Measurements from ENCODE around the gene PNRC2.

DNA sequence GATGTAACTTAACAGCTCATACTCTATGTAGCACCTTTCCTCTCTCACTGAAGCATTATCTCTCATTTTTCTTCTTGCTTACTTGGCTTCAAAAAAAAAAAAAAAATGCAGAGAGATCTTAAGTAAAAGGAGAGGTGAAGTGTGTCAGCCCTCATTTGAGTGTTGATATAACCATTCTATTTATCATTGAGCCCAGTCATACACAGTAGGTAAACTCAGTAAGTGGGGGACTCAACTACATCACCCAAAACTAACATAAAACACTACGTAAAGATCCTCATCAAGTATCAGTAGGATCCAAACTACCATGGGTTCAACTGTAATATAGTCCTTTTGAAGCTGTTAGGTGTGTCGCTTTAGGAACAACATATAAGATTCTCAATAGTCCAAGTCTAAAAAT, 8.2 kb downstream of the PNRC2 start:
- TF ChIP-seq, protein P1, sequence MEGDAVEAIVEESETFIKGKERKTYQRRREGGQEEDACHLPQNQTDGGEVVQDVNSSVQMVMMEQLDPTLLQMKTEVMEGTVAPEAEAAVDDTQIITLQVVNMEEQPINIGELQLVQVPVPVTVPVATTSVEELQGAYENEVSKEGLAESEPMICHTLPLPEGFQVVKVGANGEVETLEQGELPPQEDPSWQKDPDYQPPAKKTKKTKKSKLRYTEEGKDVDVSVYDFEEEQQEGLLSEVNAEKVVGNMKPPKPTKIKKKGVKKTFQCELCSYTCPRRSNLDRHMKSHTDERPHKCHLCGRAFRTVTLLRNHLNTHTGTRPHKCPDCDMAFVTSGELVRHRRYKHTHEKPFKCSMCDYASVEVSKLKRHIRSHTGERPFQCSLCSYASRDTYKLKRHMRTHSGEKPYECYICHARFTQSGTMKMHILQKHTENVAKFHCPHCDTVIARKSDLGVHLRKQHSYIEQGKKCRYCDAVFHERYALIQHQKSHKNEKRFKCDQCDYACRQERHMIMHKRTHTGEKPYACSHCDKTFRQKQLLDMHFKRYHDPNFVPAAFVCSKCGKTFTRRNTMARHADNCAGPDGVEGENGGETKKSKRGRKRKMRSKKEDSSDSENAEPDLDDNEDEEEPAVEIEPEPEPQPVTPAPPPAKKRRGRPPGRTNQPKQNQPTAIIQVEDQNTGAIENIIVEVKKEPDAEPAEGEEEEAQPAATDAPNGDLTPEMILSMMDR (IDR thresholded peaks at IDR 0.05) = no peak
- no peak for TF ChIP-seq POLR2A (IDR thresholded peaks at IDR 0.05)
